GM21619 (cell line): ENCODE data around the gene PDGFD.
"Not testable (repeated sequence)": the region's sequence is repeated elsewhere in the genome, so short reads cannot be mapped to it uniquely, and the experiment has no call there.

Experiments
- ATAC-seq: cut with Tn5 transposase; IDR thresholded peaks from one replicate; pipeline ENCODE4 v1.9.1; 2021; ENCODE audit not compliant: unreplicated experiment

Gene PDGFD

DNA sequence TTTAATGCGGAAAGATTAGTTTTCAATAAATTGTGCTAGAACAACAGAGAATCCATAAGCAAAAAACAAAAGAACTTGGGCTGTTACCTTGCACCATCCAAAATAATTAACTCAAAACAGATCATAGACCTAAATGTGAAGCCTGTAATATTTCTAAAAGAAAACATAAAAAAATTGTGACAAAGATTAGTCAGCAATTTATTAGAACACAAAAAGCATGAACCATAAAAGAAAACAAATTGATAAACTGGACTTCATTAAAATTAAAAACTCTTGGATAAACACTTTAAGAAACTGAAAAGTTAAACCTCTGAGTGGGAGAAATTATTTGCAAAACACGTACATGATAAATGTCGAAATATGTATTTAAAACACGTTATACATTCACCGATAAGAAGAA is 106.0 kb downstream of the PDGFD start:
- ATAC-seq: no peak

DNA sequence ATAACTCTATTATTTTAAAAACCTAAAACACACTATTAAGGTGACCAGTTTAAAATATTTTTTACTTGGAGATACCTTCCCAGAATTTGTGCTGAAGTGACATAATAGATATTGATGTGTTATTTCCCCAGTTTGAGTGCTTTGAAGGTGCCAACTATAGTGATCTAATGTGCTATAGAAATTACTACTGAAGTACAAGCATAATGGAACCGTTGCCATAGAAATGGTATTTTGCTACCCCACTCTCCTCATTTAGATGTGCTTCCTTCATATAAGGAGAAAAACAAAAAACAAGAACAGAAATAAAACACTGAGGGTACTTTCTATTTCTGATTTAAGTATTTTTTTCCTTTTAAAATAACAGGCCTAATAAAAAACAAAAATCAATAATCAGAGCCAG is 108.4 kb downstream of the PDGFD start:
- ATAC-seq: no peak

DNA sequence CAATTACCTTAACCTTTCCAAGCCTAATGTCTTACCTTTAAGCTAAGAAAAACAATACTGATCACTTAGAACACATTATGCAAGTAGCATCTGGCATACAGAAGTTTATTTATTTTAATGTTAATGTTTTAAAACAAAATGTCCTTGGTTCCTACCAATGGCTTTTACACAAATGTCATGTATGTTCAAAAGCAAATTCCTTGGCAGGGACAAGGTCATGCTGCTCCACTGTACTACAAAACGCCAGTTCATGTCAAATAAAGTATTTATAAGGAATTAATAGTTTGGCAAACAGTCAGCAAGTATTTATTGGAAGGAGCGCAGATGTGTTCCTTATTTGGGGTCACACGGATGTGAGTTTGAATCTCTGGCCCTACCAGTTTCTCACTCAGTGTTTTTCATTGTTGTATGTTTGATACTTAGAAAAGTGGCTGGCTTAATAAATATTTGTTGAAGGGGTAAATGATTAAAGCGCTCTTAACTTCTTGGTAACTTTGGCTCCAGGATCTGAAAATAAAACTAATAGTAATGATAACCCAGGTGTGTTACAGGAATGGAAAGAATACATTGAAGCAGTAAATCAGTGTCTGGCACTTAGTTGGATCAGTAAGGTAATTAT is 108.9 kb downstream of the PDGFD start:
- no peak for ATAC-seq

- no peak for ATAC-seq
These were observed 110.0 kb downstream of the PDGFD start for GRCh38 chr11:104053743-104054478.

- ATAC-seq: no peak
These were observed 112.2 kb downstream of the PDGFD start for GRCh38 chr11:104051778-104052177.

GRCh38 chr11:104049116-104049515 is 114.8 kb downstream of the PDGFD start:
- no peak for ATAC-seq

DNA sequence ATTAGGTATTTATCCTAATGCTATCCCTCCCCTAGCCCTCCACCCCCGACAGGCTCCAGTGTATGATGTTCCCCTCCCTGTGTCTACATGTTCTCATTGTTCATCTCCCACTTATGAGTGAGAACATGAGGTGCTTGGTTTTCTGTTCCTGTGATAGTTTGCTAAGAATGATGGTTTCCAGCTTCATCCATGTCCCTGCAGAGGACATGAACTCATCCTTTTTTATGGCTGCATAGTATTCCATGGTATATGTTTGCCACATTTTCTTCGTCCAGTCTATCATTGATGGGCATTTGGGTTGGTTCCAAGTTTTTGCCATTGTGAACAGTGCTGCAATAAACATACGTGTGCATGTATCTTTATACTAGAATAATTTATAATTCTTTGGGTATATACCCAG is 117.1 kb downstream of the PDGFD start:
- ATAC-seq: not testable (repeated sequence)

GRCh38 chr11:104046331-104046730 is 117.6 kb downstream of the PDGFD start:
- ATAC-seq: no peak

DNA sequence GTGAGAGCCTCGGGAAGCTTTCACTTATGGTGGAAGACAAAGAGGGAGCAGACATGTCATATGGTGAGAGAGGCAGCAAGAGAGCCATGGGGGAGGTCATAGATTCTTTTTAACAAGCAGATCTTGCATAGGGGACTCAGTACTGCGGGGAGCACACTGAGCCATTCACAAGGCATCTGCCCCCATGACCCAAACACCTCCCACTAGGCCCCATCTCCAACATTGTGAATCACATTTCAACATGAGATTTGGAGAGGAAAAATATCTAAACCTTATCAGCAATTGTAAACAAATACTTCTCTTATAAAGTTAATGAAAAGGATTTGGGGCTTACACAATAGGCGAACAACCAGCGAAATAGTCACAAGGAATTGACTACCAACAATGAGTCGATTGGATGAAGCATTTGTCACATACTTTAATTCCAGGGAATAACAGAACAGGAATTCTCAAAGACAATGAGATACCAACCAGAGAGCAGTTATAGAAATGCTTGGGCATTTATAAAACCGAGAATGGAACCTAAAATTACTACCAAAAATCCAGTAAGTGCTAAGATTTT is 120.2 kb downstream of the PDGFD start:
- no peak for ATAC-seq

GRCh38 chr11:104043142-104043541 is 120.8 kb downstream of the PDGFD start:
- no peak for ATAC-seq

- ATAC-seq: no peak
These were observed 122.2 kb downstream of the PDGFD start for GRCh38 chr11:104041792-104042191.

GRCh38 chr11:104036995-104037394 is 127.0 kb downstream of the PDGFD start:
- ATAC-seq: no peak

- no peak for ATAC-seq
These were observed 127.4 kb downstream of the PDGFD start, which contains the start of gene DDI1 for GRCh38 chr11:104036588-104036987. TSS of gene DDI1 (plus strand) at chr11:104036640. CDS start at chr11:104036823, 183 bp downstream.

- ATAC-seq: no peak
These were observed 130.4 kb downstream of the PDGFD start for GRCh38 chr11:104033561-104033960.

GRCh38 chr11:104033134-104033533 is 130.8 kb downstream of the PDGFD start:
- ATAC-seq: no peak

- ATAC-seq: no peak
These were observed 135.3 kb downstream of the PDGFD start for GRCh38 chr11:104028476-104029263.

- ATAC-seq: no peak
These were observed 139.4 kb downstream of the PDGFD start for GRCh38 chr11:104024572-104024971.

DNA sequence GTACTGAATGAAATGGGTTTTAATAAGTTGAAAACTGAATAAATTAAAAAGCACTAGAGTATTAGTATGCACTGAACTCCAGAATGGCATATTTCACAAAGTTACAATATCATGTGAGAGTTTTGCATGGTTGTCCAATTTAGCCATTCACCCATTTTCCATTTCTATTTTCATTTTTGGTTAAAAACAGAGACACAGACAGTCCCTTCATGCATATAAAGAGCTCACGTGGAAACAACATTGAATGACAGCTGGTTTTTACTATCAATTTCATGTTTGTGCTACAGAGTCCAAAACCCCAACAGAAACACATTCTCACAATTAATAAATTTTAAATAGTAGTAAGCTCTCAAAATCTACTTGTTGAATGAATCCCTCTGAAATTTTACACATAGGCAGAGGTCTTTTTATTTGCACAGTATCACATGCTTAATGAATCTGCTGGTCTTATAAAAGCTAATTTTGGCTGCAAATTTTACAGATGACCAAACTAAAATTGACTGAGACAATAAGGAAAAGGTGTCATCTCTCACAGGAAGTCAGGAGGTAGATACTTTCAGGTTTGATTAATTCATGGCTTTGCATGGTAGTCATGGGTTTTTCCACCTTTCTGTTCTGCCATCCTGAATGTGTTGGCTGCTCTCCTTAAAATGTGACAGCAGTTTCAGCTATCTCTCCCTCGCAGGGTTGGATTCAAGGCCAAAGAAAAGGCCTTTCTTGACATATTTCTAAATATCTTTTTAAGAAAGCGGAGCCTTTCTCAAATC is 148.1 kb downstream of the PDGFD start:
- ATAC-seq: peak; percentile 92

- no peak for ATAC-seq
These were observed 152.9 kb downstream of the PDGFD start for GRCh38 chr11:104011044-104011443.

GRCh38 chr11:104009744-104010143 is 154.2 kb downstream of the PDGFD start:
- ATAC-seq: no peak
